Left kidney (tissue), 2 donors: ENCODE data around the gene CD55. TPM values are rescaled to one million over a fixed set of nuclear protein-coding genes. Genes with fewer than 3 reads are reported as not detected.
"Not testable (repeated sequence)": the region's sequence is repeated elsewhere in the genome, so short reads cannot be mapped to it uniquely, and the experiment has no call there.

ENCODE experiments used
- DNase-seq: peaks from one replicate; pipeline ENCODE4 v3.0.0-alpha.2; 2013
- polyA plus RNA-seq: library from polyadenylated mRNA; unstranded; fragments of 120-200 nt; gene quantifications from one replicate; pipeline ENCODE4 v1.2.1, GENCODE V29; 2013; ENCODE audit not compliant: insufficient read length

Gene CD55
- polyA plus RNA-seq, 1 donor, result 50.5 TPM

DNA sequence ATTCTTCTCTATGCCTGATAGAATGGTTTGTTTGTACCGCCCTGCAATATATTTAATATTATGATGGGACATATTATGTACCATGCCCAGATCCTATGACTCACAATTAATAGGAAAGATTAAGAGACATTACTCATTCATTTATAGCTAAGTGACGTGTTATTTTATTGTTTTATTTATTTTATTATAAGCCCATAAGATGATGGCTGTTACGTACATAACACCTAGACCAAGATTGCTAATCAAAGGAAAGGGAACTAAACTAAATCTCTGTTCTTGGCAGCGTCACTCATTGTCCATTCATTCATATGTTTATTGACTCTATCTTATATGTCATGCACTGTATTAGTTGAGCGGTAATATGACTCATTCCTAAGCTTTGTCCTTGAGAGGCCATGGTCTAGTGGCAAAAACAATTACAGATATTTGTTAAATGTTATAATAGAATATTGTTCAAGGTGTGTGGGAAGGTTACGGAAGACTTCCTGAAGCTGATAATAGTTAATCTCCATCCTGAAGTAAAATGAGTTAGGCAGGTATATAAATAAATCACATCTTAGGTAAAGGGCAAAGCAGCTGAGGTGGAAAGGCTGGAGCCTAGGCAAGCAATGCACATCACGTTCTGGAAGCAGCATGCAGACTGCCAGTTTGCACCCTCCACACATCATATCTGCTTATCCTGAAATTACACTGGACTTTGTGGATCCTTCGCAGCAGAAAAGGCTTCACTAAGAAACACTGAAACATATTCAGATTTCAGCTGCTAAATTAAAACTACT is 16.6 kb upstream of the CD55 start:
- no peak for DNase-seq

DNA sequence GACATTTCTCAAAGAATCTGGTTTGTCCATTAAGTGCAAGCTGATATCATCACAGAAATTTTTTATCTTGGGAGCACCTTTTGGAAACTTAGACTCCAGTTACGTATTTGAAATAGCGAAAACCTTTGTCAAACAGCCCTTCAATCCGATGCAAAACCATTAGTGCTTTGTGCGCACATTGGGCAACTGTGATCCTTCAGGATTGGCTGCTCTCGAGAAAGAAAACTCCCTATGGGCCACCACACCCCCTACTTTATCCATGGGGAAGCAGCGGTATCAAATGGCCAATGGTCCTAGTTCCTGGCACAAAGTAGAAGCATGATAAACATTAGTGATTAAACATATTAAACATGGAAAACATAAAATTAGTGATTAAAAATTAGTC is 16.0 kb upstream of the CD55 start:
- no peak for DNase-seq

DNA sequence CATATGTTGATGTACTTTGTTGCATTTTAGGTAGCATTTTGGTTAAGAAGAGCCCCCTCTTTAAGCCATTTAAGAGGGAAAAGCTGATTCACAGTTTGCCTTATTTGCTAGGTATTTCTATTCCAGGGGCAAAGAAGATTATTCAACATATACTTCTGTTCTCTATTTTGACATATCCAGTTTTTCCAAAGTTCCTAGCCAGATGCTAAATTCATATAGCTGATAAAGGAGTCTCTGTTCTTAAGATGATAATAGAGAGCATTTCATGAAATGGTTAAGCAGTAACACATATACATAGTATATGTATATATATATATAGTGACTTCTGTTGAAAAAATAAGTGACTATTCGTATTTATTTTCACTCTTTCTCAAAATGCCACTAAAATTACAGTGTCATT is 15.5 kb upstream of the CD55 start:
- no peak for DNase-seq

DNA sequence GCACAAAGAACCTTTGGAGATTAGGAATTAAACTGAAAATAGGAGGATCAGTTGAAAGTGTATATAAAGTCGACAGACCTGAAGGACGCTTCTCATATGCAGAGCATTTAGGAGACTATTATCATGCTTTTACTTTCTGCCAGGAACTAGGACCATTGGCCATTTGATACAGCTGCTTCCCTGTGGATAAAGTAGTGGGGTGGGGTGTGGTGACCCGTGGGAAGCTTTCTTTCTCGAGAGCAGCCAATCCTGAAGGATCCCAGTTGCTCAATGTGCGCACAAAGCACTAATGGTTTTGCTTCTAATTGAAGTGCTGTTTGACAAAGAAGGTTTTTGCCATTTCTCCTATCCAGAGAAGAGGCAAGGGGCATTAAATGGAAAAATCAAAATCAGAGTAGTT is 14.9 kb upstream of the CD55 start:
- DNase-seq, result no peak

DNA sequence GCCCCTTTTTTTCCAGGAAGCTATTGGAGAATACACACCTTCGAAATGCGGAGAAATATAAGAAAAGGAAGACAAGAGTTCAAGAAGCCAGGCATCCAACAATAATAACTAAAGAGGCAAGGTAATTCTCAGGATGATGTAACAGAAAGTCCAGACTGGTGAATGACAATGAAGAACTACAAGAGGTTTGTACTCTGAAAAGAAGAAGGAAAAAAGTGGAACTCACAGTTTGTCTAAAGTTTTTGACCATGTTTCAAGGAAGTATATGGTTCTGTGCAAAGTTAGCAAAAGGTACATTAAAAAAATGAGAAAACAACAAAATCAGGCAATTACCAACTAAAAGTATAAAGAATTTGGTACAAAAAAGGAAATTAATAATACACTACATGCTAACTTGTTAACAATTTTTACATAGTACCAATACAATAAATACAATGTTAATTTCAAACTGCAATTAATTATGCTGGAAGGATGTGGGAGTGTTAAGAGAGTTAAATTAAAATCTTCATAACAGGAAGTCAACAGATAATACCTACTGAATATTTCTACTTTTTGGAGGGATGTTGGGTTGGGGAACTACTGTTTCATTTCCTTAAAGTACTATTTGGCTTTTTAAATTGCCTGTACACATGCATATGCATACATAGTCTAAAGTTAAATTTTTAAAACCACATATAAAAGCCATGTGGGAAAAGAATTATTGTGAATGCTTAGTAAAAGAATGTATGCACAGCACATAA is 12.9 kb upstream of the CD55 start:
- no peak for DNase-seq

DNA sequence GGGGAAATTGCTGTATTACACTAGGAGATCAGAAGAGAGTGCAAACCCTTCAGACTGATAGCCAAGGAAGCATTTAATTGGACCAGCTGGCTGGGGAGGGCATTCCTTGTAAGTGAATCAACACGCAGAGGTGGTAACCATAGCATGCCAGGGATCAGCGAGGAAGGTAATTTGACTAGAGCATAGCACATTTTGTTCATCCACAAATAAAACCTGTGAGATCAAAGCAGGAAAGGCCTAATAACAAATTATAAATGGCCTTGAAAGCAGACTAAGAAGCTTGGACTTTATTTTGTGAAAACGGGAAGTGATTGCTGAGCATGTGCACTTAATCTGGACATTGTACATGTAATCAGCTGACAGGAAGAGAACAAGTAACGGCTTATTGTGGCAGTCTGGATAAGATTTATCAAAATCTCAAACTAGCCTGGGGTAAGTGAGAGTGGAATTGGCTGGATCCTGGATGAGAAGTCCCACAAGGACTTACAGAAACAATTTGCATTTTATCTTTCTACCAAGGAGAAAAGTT is 11.7 kb upstream of the CD55 start:
- DNase-seq, result no peak

DNA sequence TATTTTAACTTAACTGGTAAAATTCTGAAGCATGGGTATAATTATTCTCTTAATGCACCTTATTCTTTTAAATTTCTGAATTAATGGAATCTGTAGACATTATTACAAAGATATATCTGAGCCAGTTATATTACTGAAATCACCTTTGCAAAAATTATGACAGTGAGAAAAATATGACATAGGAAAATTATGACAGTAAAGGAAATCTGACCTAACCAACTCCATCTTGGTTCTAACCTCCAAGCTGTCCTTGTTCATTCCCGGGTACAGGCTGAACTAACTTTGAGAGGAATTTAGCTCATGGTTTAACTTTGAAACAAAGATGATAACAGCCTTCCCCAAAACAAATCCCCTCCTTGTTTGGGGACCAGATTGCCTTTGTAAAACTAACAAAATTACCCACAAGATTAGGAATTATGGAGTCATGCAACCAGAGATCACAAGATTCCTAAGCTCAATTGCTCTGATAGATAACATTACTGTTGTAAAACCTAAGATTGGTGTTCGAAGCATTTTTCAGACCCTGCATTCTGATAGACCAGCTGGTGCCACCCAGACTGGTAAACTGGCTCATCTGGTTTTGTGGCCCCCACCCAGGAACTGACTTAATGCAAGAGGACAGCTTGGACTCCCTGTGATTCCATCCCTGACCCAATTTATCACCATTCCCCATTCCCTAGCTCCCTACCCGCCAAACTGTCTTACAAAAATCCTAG is 9.4 kb upstream of the CD55 start:
- no peak for DNase-seq

DNA sequence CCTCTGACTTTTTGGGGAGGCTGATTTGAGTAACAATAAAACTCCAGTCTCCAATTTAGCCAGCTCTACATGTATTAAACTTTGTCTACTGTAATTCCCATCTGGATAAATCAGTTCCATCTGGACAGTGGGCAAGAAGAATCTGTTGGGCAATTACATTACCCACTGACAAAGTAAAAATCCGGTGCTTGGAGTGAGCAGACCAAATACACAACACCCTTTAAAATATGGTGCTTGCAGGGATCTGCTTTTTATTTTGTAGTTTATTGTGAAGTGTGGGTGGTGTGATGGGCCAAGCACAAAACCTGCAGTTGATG is 8.9 kb upstream of the CD55 start:
- DNase-seq, result no peak

DNA sequence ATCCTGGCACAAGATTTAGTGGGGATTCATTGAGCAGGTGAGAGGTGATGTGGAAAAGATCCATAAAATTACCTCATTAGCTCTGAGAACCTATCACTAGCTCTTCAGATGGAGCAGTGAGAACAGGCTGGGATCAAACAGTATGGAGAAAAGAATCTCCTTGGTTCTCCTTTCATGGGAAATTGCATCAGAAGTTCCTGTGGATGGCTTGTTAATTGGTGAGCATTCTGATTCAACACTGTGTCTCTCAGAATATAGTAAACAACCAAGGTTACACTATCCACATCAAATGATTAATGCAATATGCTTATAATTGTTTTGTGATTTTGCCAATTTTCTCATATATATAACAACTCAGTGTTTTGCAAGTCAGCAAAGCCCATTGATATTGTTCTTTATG is 8.3 kb upstream of the CD55 start:
- no peak for DNase-seq

DNA sequence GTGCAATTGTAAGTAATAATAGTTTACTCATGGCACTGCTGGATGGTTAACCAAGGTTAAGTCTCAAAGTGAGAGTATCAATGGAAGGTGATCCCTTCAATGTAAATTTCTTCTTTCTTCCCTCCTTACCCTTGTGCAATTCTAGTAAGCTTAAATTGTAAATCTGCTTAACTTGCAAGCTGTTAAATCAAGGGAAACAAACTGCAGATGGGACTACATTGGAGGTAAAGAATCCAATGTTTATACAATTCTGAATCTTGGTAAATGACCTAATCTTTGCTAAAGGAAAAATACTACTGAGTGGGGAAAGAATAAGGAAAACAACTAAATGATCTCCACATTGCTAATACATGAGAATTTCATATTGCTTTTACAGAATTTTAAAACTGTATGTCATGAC is 6.7 kb upstream of the CD55 start:
- no peak for DNase-seq

DNA sequence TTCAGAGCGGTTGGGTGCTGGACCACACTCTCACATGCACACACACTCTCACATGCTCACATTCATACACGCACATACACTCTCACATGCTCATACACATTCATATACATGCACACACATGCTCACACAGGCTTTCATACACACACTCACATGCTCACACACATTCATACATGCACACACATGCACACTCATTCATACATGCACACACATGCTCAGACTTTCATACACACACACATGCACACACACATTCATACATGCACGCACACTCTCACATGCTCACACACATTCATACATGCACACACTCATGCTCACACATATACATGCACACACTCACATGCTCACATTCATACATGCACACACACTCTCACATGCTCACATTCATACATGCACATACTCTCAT is 6.0 kb upstream of the CD55 start:
- DNase-seq, result no peak

DNA sequence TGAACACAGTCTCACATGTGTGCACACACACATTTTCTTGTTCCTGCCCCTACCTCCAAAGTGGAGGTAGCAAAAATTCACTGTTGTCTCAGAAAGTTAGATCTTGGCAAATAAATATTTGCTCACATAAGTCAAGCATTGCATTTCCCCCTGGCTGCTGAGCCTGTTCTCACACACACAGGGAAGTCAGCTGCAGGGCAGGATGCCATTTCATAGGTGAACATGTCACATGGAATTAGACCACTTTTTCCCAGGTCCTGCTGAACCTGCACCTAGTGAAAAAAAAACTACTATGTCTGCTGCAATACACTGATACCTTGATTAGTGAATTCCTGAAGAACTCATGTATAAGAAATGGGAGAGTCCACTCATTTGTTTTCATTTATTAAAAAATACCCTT is 5.3 kb upstream of the CD55 start:
- DNase-seq, result no peak

DNA sequence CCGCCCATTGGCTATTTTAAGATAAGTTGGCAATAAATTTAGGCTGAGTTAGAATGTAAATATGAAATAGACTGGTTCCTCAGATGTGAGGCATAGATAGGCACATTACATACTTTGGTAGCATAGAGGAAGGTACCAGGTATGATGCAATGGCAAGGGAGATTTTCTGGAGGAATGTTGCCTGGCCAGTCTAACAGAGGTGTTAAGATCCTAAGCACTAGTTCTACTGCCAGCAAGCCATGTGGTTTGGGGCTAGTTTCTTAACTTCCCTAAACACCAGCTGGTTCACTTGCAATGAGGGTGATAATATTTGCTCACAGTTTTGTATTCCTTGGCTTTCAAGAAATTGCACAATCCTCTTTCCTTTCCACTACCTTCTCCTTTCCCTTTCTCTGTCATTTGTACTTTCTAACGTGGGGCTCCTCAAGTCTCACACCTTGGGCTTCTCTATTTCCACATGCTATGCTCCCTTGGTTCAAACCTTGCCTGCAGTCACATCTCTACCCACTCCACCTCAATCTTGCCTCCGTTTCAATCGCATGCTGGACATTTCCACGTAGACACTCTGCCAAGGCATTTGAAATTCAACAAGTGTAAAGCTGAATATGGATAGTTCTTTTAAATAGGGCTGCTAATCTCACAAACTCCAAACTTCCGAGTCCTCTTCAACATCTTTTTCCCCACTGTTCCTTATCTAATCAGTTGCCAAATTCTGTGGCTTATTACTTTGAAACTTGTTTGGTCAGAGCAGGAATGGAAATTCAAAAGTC is 4.7 kb upstream of the CD55 start:
- DNase-seq, result peak; percentile 59

DNA sequence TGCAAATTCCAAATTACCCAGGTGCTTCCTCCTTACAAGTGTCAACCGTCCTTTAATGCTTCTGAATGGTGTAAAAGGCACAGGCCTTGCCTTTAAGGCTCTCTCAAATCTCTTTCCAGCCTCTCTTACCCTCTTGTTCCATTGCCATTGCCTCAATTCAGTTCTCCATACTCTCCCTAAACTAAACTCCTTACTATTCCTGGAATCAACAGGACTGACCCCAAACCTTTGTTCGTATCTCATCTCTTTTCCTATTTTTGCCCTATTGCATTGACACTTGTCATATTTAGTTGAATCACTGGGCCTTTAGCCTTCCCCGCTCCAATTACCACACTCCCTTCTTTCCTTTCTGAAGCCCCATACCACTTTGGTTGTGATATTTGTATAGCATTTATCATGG is 3.9 kb upstream of the CD55 start:
- DNase-seq, result no peak

DNA sequence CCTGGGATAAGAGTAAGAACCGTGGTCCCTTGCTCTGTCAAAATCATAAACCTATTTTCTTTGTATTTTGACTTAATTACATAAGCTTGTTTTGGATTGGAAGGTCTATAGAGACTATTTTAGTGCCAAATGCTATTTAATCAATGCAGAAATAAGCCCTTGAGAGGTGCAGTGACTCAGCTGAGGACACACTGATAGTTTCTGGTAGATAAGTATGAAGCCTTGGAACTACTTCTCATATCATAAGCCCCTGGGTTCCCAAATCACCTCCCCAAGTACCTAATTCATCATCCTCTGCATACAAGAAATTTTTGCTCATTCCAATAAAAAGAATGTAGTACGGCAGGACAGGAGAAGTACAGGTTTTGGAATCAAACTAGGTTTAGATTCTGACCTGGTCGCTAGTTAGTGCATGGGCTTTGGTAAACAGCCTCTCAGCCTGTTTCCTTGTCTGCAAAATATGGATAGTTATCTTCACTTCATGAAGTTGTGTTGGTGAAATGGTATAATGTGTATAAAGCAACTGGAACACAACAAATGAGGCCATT is 3.3 kb upstream of the CD55 start:
- DNase-seq, result no peak

DNA sequence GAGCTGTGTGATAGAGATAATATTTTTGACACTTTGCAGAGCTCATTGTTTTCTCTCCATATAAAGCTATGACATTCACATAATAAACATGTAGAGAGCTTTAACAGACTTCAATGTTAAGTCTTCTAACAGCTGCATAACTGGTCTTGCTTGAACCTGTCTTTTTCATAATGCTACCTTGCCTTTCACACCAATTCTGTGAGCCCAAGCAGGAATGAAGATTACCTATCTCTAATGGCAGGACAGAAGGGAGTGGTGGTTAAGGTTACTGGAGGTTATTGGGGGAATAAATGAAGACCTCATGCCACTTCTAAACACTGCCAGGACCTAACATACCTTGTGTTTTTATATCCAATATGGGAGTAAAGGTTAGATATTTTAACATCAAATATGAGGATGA is 2.3 kb upstream of the CD55 start:
- no peak for DNase-seq

DNA sequence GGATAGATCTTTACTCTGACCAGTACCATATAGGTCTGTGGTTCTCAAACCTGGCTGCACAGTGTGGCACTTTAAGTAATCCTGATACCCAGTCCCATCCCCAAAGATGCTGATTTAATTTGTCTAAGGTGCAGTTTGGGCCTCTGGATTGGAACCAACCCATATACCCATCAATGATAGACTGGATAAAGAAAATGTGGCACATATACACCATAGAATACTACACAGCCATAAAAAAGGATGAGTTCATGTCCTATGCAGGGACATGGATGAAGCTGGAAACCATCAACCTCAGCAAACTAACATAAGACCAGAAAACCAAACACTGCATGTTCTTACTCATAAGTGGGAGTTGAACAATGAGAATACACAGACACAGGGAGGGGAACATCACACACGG is 1.4 kb upstream of the CD55 start:
- not testable (repeated sequence) for DNase-seq

DNA sequence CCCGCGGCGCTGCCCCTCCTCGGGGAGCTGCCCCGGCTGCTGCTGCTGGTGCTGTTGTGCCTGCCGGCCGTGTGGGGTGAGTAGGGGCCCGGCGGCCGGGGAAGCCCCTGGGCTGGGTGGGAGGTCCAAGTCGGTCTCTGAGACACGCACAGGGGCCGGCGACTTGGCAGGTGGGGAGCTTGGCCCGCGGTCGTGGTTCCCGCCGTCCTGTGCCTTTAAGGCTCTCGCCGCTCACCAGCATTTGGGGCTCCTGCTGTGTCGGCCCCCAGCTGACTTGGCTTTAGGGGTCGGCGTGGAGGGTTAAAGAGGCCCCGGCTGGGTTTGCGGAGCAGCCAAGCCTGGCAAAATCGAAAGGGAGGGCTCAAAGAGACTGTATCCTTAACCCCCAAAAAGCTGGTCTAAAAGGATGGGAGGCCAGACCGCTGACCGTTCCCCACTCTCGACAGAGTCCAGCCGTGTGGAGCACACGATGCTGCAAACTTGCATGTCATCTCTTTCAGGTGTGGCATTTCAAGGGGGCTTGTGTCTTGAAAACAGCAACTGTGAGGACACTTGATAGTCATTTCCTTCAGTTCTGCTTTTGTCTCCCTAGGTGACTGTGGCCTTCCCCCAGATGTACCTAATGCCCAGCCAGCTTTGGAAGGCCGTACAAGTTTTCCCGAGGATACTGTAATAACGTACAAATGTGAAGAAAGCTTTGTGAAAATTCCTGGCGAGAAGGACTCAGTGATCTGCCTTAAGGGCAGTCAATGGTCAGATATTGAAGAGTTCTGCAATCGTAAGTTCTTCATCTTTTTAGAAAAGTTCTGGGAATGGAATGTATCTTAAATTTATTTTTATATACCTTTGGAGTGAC is 540 bp downstream of the CD55 start:
- peak; percentile 46 for DNase-seq

DNA sequence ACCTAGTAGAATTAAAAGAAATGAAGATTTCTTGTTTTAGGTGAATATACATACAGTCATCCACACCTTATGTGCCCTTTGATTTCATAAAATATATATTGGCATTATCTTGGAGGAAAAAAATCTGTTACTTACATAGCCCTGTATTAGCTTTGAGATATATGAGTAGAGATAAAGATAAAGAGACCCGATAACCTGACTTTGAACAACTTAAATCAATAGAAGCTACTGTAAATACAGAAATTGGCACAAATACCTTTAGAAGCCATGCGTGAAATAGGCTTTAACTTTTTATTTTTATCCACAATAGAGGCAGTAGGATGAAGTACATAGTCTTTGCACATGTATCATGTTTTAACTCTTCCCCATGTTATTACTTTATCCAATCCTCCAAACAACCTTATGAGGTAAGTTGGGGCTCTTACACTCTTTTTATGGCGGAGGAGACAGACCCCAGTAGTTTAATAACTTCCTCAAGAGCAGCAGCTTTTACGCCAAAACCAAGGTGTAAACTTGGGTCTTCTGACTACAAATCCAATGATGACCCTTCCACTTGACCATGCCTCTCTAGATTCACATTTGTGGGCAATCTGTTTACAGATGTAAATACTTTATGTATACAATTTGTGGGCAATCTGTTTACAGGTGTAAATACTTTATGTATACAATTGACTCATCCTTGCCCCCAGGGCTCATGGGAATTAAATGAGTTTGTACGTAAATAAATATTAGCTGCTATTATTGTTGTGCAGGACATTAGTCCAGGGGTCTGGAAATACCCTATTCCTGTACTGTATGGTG is 2.1 kb downstream of the CD55 start:
- DNase-seq, result no peak

DNA sequence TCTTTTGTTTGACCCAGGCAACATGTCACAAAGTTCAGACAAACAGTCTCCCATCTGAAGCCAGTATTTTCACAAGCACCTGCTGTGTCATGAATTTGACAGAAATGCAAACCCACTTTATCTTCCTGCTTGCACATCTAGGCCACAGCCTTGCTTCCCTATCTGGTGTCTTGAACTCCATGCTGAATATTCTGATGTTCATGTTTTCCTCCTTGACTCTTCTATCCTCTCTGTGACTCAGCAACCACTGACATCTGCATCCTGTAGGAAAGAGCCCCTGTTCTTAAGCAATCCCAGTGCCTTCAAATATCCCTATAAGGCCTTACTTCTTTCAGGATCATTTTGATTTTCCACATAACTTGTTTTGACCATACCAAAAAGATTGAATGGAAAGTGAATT is 6.5 kb downstream of the CD55 start:
- no peak for DNase-seq
